HG03439 (cell line): Measurements from ENCODE around the gene THRSP.
A peak's percentile ranks its signal among the peaks of the same experiment; 100 is the strongest.
"Not testable (repeated sequence)": the region's sequence is repeated elsewhere in the genome, so short reads cannot be mapped to it uniquely, and the experiment has no call there.

Source experiments
- ATAC-seq: cut with Tn5 transposase; IDR thresholded peaks from one replicate; pipeline ENCODE4 v1.9.1; 2021; ENCODE audit warnings: mild to moderate bottlenecking, moderate library complexity; ENCODE audit not compliant: unreplicated experiment

THRSP gene

DNA sequence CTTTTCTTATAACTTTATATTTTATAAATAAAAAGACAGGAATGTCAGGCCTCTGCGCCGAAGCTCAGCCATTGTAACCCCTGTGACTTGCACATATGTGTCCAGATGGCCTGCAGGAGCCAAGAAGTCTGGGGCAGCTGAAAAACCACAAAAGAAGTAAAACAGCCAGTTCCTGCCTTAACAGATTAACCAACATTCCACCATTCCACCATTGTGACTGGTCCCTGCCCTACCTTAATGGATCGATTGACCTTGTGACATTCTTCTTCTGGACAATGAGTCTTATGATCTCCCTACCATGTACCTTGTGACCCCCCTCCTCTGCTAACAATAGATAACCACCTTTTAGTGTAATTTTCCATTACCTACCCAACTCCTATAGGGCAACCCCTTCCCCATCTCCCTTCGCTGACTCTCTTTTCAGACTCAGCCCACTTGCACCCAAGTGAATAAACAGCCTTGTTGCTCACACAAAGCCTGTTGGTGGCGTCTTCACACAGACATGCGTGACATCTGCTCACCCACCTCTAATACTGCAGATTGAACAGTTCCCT lies 22.9 kb downstream of the THRSP start:
- not testable (repeated sequence) for ATAC-seq

- no peak for ATAC-seq
Measured at GRCh38 chr11:78094250-78094649, 30.6 kb downstream of the THRSP start.

GRCh38 chr11:78097666-78098385 lies 34.2 kb downstream of the THRSP start:
- no peak for ATAC-seq

DNA sequence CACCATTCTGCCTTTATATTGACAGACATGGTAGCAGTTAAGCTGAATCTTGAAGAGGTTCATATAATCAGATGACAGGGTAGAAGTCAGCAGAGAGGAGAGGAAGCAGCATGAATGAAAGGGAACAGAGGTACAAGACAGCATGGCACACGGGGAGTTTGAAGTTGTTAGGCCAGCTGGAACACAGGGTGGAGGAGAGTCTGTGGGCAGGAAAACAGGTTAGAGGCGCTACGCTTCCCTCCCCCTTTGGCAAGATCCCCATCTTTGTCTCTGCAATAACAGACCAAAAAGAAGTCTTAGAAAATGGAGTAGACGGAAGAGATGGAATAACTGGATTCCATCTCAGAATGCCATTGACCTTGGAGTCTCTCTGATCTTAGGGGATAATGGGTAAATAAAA lies 36.0 kb downstream of the THRSP start:
- no peak for ATAC-seq

DNA sequence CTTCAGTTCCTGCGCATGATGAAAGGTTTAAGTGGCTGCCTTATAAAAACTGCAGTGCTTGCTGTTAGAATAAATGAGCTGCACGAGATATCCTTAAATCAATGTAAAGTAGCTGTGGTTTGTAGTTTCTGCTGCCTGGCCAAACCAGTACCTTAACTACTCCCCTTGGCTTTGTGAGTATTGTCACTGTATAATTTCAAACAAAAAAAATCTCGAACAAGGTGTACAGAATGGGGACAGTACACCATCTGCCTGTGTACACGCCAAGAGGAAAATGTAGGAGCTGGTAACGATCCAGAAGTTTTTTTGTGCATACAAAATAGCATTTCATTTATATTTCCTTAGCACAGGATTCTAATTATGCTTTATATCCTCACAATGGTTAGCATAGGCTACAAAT lies 36.6 kb downstream of the THRSP start:
- no peak for ATAC-seq

DNA sequence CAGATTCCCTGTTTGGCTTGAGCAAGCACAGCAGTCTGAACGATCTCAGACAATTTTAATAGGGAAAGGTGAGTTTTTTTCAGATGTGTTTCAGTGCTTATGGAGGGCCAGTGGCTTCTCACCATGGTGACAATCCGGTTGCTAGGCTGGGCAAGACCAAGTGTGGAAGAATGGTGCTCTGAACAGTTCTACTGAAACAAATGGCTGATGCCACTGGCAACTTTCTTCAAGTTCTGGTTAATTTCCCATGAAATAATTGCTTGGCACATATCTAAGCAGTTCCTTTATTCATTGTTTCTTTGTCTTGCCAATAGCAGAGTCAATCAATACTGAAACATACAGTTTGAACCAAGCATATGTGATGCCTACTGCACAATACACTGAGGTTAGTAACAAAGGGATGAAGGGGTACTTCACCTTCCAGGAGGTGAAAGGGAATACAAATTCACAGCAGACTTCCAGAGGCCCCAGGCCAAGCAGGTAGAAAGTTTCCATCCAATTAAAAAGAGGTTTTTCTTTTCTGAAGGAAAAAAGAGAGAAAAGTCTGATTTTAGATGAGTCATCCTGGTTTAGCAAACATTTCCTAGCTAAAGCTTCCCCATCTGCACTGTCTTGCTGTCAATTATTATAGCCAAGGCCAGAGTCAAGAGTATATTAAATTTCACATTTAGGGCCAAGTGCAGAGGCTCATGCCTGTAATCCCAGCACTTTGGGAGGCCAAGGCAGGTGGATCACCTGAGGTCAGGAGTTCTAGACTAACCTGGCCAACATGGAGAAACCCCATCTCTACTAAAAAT lies 37.2 kb downstream of the THRSP start:
- ATAC-seq = no peak

DNA sequence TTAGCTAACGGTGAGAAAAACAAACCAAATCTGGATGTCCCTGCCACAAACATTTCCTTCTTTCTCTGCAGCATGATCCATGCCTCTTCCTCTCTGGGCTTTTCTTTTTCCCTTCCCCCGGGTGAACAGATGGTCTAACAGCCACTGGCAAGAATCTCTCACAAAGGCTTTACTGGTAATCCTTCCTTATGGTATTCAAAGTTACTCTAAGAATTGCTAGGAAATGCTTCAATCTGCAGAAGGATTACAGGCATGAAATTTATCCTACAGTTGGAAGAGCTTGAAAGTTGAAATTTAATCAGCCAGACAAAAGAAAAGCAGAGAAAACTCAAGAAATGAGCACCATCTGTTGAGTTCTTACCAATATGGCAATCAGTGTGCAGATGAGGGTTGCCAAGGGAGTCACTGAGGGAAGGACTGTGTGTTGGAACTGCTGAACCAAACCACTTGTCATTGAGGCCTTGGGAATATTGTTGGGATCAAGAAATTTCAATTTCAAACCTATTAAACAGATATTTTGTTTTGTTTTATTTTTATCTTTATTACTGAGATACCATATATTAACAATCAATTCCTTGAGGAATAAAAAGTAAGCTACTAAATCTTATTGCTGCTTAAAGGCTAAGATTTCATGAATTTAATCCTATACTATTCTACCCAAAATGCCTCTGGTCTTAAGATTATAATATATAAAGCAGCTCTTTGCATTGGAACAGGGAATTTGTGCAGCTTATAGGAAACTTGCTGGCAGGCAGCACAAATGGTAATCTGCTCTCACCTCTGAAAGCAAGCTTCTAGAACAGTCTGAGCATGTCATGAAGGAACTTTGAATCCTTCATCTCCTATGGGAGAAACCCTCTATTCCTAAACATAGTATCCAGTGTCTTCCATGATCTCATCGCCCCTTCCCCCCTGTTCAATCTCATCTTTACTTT lies 45.7 kb downstream of the THRSP start:
- no peak for ATAC-seq

DNA sequence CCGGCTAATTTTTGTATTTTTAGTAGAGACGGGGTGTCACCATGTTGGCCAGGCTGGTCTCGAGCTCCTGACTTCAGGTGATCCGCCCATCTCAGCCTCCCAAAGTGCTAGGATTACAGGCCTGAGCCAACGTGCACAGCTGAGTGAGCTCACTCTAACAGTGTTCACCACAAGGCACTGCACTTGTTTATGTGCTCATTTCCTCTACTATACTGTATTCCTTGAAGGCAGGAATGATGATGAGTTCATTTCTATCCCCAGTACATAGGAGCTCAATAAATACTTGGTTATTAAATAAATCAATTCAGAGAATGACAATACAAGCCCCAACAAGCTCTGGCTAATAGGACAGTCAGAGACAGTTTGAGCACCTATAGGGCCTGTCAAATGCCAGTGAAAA lies 46.7 kb downstream of the THRSP start:
- no peak for ATAC-seq

- no peak for ATAC-seq
Measured at GRCh38 chr11:78110830-78111229, 47.2 kb downstream of the THRSP start.

DNA sequence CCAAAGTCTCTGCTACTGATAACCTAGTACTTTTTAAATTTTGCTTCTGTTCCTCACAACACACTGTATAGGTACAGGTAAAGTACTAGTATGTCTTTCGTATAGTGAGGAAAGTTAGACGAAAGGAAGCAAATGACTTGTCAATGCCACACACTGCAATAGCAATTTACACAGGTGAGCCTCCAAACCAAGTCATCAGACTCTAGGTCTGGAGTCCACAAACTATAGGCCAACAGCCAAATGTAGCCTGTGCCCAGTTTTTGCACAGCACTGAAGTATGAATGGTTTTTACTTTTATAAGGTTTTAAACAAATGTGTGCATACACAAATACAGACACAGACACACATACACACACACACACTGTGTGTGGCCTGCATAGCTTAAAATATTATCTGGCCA lies 47.6 kb downstream of the THRSP start:
- ATAC-seq = no peak

GRCh38 chr11:78112582-78113275 lies 49.1 kb downstream of the THRSP start:
- ATAC-seq = peak; percentile 56
